Spleen (tissue), 11 donors: ENCODE measurements around the gene LGALS12. TPM values are rescaled to one million over a fixed set of nuclear protein-coding genes. Genes with fewer than 3 reads are reported as not detected.

Experiments
- DNase-seq: peaks from one replicate; pipeline ENCODE4 v3.0.0-alpha.2; 2020
- H3K27ac ChIP-seq, 8 donors: fragments of 200-600 bp; sonication (generic) in 7 of 8; 1 replicate in 4 of 8; 2 replicates in 4 of 8; pipeline versions ENCODE4 v1.5.0 to v1.8.0; 2016 to 2021; ENCODE audit warnings: inconsistent platforms in 4 of 8, mild to moderate bottlenecking in 4 of 8, moderate library complexity in 1 of 8
- H3K27me3 ChIP-seq, 7 donors: fragments of 200-600 bp; sonication (generic) in 6 of 7; replicated peaks in 1 of 7; 1 replicate in 4 of 7; 2 replicates in 3 of 7; pipeline versions ENCODE4 v1.5.0 to v1.8.0; 2016 to 2021; ENCODE audit warnings: inconsistent platforms in 3 of 7, mild to moderate bottlenecking in 1 of 7
- H3K36me3 ChIP-seq, 6 donors: fragments of 200-600 bp; sonication (generic) in 5 of 6; 1 replicate in 4 of 6; 2 replicates in 2 of 6; pipeline versions ENCODE4 v1.5.0 to v1.8.0; 2016 to 2021; ENCODE audit warnings: inconsistent platforms in 2 of 6
- H3K4me1 ChIP-seq, 6 donors: fragments of 200-600 bp; sonication (generic) in 5 of 6; 1 replicate in 3 of 6; 2 replicates in 3 of 6; pipeline versions ENCODE4 v1.5.0 to v1.8.0; 2016 to 2021; ENCODE audit warnings: inconsistent platforms in 3 of 6
- H3K4me3 ChIP-seq, 8 donors: fragments of 200-600 bp; sonication (generic) in 7 of 8; 1 replicate in 4 of 8; 2 replicates in 4 of 8; pipeline versions ENCODE4 v1.5.0 to v1.8.0; 2016 to 2021; ENCODE audit warnings: inconsistent platforms in 4 of 8, mild to moderate bottlenecking in 4 of 8, moderate library complexity in 2 of 8
- H3K9me3 ChIP-seq, 8 donors: fragments of 200-600 bp; sonication (generic) in 7 of 8; 1 replicate in 4 of 8; 2 replicates in 4 of 8; pipeline versions ENCODE4 v1.5.0 to v1.8.0; 2016 to 2021; ENCODE audit warnings: inconsistent platforms in 4 of 8
- POLR2A ChIP-seq, 3 donors: fragments of 450-650 bp; IDR thresholded peaks; one replicate each; pipeline ENCODE4 v1.5.1; 2017; ENCODE audit warnings: antibody characterized with exemption in 3 of 3, mild to moderate bottlenecking in 1 of 3
- POLR2AphosphoS5 ChIP-seq, 3 donors: sonication (generic); formaldehyde crosslinking; IDR thresholded peaks; one replicate each; pipeline ENCODE4 v1.5.1; 2017; ENCODE audit warnings: antibody characterized with exemption in 3 of 3
- WGBS, 5 donors: extraction: QIAGEN DNeasy Blood & Tissue Kit in 3 of 5; methylation state at CpG; one replicate each; pipeline versions ENCODE4 v1.1.5 to v1.1.7; 2013 to 2018; 5-methylcytosine and 5-hydroxymethylcytosine counted together
- intact Hi-C: fragments of 100-400 bp; cut with DNase I; formaldehyde crosslinking; loops from one replicate; pipeline ENCODE4 v1.15.0; 2023; ENCODE audit warnings: low total_unique reads
- polyA plus RNA-seq, 3 donors: library from polyadenylated mRNA; stranded (reverse); fragments of 200-250 nt; gene quantifications; one replicate each; pipeline ENCODE4 v1.2.1, GENCODE V29; 2013
- total RNA-seq, 7 donors: library from RNA; depleted of rRNA in 3 of 7; stranded (reverse); fragments of >200 nt in 3 of 7; fragmentation: NEBNext Ultra II Directional in 4 of 7; extraction: Animal tissue kit (Norgen Biotek cat#: 25700) in 4 of 7; gene quantifications; one replicate each; pipeline versions ENCODE4 v1.1.0 to v1.2.1, GENCODE V29; 2016 to 2021
- TF ChIP-seq, protein P1 (sequence below), 11 experiments: fragments of 200-600 bp in 7 of 11; fragments of 450-650 bp in 4 of 11; sonication (generic) in 4 of 11; IDR thresholded peaks in 8 of 11; conservative IDR thresholded peaks in 3 of 11; 1 replicate in 7 of 11; 2 replicates in 4 of 11; pipeline versions ENCODE4 v1.4.0 to v1.8.0; 2016 to 2021; ENCODE audit warnings: antibody characterized with exemption in 11 of 11, inconsistent platforms in 4 of 11, mild to moderate bottlenecking in 1 of 11
- donor health status: healthy with polysubstance abuse.
- donor health status: DM: no; HTN: no; CAD: no; lungs with moderate emphysema.
- donor health status: DM: no; HTN: no; CAD: no.
- donor health status: Bipolar disorder and iron deficiency.
- donor health status: healthy.
- donor health status: DM: no; HTN: no; CAD: no.
- donor health status: DM: yes; HTN: yes; CAD: no.

Gene LGALS12
- total and polyA plus RNA-seq, 10 donors = 0.24 to 3.5 (median 0.95) TPM; not detected in 1

DNA sequence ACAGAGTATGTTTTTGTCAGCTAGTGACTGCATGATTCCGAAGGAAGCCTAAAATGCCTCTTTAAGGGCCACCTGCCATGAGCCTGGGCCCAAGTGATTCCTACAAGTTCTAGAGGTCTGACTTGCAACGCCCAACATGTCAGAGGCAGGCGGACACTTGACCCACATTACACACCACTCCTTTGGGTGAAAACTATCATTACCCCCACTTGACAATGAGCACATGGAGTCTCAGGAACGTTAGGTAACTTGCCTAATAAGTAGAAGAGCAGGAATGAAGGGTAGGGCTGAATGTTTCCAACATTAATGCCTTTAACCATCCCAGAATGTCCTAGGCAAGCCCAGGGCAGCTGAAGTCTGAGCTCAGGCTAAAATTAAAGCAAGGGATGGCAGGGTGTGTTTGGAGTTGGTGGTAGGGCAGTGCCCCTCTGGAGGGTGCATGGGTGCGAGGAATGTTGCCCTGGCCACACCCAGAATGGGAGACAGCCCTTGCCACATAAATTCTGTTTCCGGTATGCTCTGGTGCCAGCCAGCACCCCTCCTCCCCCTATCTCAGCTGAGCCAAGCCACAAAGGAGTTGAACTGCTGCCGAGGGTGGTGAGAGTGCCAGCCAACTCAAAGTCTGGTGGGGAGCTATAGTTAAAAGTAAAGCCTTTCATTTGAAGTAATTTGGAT, 54.8 kb downstream of the LGALS12 start:
- no peak for DNase-seq
- WGBS, 5 donors = 53 to 65% (median 61%) methylated on average over 7 of the region's 7 CpGs

DNA sequence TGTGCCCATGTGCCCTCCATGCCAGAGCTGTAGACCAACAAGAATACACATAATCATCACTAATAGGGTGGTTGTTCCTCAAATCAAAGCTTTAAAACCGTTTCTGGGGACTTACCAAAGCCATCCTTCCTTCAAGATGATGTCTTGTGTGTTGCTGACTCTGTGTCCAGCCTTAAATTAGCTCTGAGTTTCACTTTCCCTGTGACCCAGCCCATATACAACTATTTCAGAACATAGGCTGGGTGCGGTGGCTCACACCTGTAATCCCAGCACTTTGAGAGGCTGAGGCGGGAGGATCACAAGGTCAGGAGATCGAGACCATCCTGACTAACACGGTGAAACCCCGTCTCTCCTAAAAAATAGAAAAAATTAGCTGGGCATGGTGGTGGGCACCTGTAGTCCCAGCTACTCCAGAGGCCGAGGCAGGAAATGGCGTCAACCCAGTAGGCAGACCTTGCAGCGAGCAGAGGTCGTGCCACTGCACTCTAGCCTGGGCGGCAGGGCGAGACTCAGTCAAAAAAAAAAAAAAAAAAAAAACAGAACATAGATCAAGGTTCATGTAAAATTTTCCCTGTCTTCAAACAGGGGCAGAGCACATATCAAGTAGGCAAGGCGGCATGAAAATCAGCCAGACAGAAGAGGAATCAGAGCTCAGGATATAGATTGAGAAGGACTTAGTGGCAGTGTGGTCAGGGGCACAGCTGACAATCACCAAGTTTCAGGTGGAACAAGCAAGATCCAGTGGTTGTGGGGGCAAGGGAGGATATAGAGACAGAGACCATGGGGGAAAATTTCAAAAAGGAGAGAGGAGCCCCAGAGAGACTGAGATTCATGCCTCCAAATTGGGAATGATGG, 57.5 kb downstream of the LGALS12 start, which contains the start of gene PLAAT2:
TSS of gene PLAAT2 (minus strand) at position 179 of the 855 bp plus-strand sequence. CDS start at position 124, 55 bp downstream.
- H3K36me3 ChIP-seq = no peaks in the 10 kb centered on the region
- peaks cover 0 to 49% (median 17%) of the 10 kb centered on the region in 6 donors for H3K4me1 ChIP-seq
- DNase-seq = no peak
- H3K27ac ChIP-seq = no peak within 1 kb of the TSS
- no peaks in the 10 kb centered on the region for H3K27me3 ChIP-seq
- H3K4me3 ChIP-seq = no peak within 1 kb of the TSS
- intact Hi-C loops = no loop called here
- TF ChIP-seq POLR2AphosphoS5 (IDR thresholded peaks at IDR 0.05) = no peak
- TF ChIP-seq, protein P1, sequence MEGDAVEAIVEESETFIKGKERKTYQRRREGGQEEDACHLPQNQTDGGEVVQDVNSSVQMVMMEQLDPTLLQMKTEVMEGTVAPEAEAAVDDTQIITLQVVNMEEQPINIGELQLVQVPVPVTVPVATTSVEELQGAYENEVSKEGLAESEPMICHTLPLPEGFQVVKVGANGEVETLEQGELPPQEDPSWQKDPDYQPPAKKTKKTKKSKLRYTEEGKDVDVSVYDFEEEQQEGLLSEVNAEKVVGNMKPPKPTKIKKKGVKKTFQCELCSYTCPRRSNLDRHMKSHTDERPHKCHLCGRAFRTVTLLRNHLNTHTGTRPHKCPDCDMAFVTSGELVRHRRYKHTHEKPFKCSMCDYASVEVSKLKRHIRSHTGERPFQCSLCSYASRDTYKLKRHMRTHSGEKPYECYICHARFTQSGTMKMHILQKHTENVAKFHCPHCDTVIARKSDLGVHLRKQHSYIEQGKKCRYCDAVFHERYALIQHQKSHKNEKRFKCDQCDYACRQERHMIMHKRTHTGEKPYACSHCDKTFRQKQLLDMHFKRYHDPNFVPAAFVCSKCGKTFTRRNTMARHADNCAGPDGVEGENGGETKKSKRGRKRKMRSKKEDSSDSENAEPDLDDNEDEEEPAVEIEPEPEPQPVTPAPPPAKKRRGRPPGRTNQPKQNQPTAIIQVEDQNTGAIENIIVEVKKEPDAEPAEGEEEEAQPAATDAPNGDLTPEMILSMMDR (IDR thresholded peaks at IDR 0.05 in 8 of 11, conservative IDR thresholded peaks at IDR 0.05 in 3 of 11) = no peak
- TF ChIP-seq POLR2A (IDR thresholded peaks at IDR 0.05) = no peak
- no peaks in the 10 kb centered on the region for H3K9me3 ChIP-seq
- 83 to 95% (median 89%) methylated on average over 13 of the region's 13 CpGs for WGBS, 5 donors

More for the DNA sequence above, 54.8 kb downstream of the LGALS12 start:
- Histone ChIP-seq H3K27me3 (no peaks in the 10 kb centered on the region), H3K4me3 (no peak overlapping the region), H3K36me3 (no peaks in the 10 kb centered on the region), H3K27ac (no peak overlapping the region), H3K9me3 (no peaks in the 10 kb centered on the region), H3K4me1 (peaks cover 0 to 23% (median 0%) of the 10 kb centered on the region in 6 donors)
- no peak for TF ChIP-seq POLR2A (IDR thresholded peaks at IDR 0.05)
- TF ChIP-seq POLR2AphosphoS5 (IDR thresholded peaks at IDR 0.05) = no peak
- TF ChIP-seq, protein P1 (IDR thresholded peaks at IDR 0.05 in 8 of 11, conservative IDR thresholded peaks at IDR 0.05 in 3 of 11) = no peak
- intact Hi-C loops = no loop called here

DNA sequence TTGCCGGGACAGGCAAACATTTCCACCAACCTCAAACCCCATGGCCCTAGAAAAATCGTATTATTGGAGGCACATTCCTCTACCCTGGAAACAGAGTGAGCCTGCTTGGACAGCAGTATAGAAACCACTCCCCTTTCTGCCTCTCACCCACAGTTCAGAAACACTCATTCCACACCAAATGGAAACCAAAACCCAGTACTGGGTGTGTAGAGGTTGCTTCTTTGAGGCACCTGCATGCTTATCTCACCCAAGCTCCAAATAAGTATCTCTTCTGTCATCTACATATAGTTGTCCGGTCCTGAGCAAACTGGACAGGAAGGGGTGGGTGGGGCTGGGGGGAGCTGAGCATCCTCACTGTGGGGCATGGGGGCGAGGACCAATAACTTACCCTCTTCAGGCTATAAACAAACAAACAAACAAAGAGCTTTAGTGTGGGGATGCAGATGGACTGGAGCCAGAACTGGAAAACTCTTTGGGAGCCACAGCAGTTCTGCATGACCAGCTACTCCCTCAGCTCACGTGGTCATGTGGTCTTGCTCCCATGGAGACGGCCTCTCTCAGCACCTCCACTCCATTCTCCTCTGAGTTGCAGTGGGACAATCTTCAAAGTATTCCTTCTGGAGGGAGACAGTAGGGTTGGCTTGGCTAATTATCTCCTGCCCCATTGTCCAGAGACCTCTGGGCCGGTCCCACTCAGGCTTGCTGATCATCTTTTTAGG, 58.3 kb downstream of the LGALS12 start:
- DNase-seq = no peak
- TF ChIP-seq, protein P1 (IDR thresholded peaks at IDR 0.05 in 8 of 11, conservative IDR thresholded peaks at IDR 0.05 in 3 of 11) = no peak
- TF ChIP-seq POLR2AphosphoS5 (IDR thresholded peaks at IDR 0.05) = no peak
- TF ChIP-seq POLR2A (IDR thresholded peaks at IDR 0.05) = no peak
- no peaks in the 10 kb centered on the region for H3K36me3 ChIP-seq
- intact Hi-C loops = no loop called here
- no peaks in the 10 kb centered on the region for H3K9me3 ChIP-seq
- WGBS, 5 donors = 76 to 82% (median 79%) methylated on average over 7 of the region's 7 CpGs
- H3K27ac ChIP-seq = no peak overlapping the region
- no peaks in the 10 kb centered on the region for H3K27me3 ChIP-seq
- H3K4me1 ChIP-seq = peaks cover 0 to 49% (median 17%) of the 10 kb centered on the region in 6 donors
- no peak overlapping the region for H3K4me3 ChIP-seq
